Measurements from ENCODE around the gene KCNG4. TPM values are rescaled to one million over a fixed set of nuclear protein-coding genes. Genes with fewer than 3 reads are reported as not detected.

KCNG4 gene
- total RNA-seq, 1 donor from 2014 or later, result not detected

DNA sequence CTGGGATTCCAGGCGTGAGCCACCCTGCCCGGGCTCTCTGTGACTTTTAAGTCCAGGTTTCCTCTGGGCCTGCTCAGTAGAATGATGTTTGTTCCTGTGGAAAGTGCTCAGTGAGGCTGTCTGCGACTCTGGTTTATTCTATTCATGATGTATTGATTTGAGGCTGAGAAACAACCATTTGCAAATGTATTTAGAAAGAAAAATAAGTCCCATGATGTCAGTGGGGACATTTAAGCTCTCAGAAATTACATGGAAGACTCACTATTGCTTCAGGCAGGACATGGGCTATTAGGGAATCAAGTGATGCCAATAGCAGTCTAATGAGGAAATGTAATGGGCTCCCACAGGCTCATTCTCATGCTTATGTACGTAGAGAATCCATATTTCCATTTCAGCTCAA, 22.2 kb upstream of the KCNG4 start:
- H3K4me3 ChIP-seq (ENCODE audit: low read depth, low read length), result no peak overlapping the region
- TF ChIP-seq CTCF (IDR thresholded peaks at IDR 0.05; ENCODE audit: insufficient read depth, low read length, poor library complexity, severe bottlenecking), result no peak
- no peak for DNase-seq (ENCODE audit: low read depth)
- peaks cover 11% of the 10 kb centered on the region for H3K27me3 ChIP-seq (ENCODE audit: control insufficient read depth, insufficient read depth, low read length)
- no peaks in the 10 kb centered on the region for H3K36me3 ChIP-seq (ENCODE audit: control insufficient read depth, insufficient read depth, low read length)

DNA sequence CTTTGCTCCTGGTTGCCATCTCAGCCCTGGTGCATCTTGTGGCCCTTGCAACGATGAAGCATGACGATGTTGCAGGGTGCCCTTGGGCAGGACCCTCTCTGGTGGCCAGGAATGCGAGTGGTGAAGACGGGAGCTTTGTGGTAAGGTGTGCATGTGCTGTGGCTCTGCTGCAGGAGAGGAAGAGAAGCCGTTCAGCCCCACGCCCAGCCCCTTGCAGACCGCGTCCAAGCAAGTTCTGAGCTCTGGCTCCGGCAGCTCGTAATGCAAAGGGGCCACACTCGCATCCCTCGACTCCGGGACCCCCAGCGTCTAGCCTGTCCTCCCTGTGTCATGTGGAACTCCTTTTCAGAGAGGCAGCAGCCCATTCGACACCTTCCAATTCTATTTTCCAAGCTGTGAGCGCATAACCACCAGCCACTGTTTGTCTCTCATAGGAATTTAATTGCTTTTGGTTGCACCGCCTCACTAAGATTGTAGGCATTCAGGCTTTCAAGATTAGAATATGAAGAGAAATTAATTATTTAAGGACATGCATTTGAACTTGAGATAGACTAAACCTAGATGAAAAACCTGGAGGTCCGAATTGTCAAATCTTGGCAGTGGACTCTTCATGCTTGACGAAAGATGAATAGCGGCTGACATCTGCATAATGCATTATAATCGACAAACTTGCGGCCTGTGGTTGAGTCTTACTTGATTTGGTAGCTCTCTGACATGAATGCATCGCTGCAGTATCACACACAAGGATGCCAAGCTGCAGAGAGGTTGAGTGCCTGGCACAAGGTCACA, 21.1 kb upstream of the KCNG4 start:
- DNase-seq (ENCODE audit: low read depth), result no peak
- TF ChIP-seq CTCF (IDR thresholded peaks at IDR 0.05; ENCODE audit: insufficient read depth, low read length, poor library complexity, severe bottlenecking), result no peak
- Histone ChIP-seq H3K36me3 (ENCODE audit: control insufficient read depth, insufficient read depth, low read length) (no peaks in the 10 kb centered on the region), H3K27me3 (ENCODE audit: control insufficient read depth, insufficient read depth, low read length) (peaks cover 16% of the 10 kb centered on the region), H3K4me3 (ENCODE audit: low read depth, low read length) (no peak overlapping the region)

GRCh38 chr16:84259691-84260090, 19.9 kb upstream of the KCNG4 start:
- TF ChIP-seq CTCF (IDR thresholded peaks at IDR 0.05; ENCODE audit: insufficient read depth, low read length, poor library complexity, severe bottlenecking), result no peak
- DNase-seq (ENCODE audit: low read depth), result no peak
- no peak overlapping the region for H3K4me3 ChIP-seq (ENCODE audit: low read depth, low read length)
- peaks cover 16% of the 10 kb centered on the region for H3K27me3 ChIP-seq (ENCODE audit: control insufficient read depth, insufficient read depth, low read length)
- no peaks in the 10 kb centered on the region for H3K36me3 ChIP-seq (ENCODE audit: control insufficient read depth, insufficient read depth, low read length)

GRCh38 chr16:84258266-84258665, 18.5 kb upstream of the KCNG4 start:
- TF ChIP-seq CTCF (IDR thresholded peaks at IDR 0.05; ENCODE audit: insufficient read depth, low read length, poor library complexity, severe bottlenecking), result no peak
- DNase-seq (ENCODE audit: low read depth), result no peak
- no peaks in the 10 kb centered on the region for H3K36me3 ChIP-seq (ENCODE audit: control insufficient read depth, insufficient read depth, low read length)
- H3K4me3 ChIP-seq (ENCODE audit: low read depth, low read length), result no peak overlapping the region
- peaks cover 16% of the 10 kb centered on the region for H3K27me3 ChIP-seq (ENCODE audit: control insufficient read depth, insufficient read depth, low read length)

- TF ChIP-seq CTCF (IDR thresholded peaks at IDR 0.05; ENCODE audit: insufficient read depth, low read length, poor library complexity, severe bottlenecking), result no peak
- Histone ChIP-seq H3K27me3 (ENCODE audit: control insufficient read depth, insufficient read depth, low read length) (peaks cover 17% of the 10 kb centered on the region), H3K36me3 (ENCODE audit: control insufficient read depth, insufficient read depth, low read length) (no peaks in the 10 kb centered on the region), H3K4me3 (ENCODE audit: low read depth, low read length) (no peak overlapping the region)
- no peak for DNase-seq (ENCODE audit: low read depth)
Observed at GRCh38 chr16:84255050-84255810, 15.4 kb upstream of the KCNG4 start.

Data from kidney epithelial cell (primary cell).